ENCODE results near the gene RPH3AL. TPM values are rescaled to one million over a fixed set of nuclear protein-coding genes. Genes with fewer than 3 reads are reported as not detected.

RPH3AL gene
- 16.9 TPM for total RNA-seq

- peak; percentile 87 for DNase-seq
These were observed at the start of gene RPH3AL for GRCh38 chr17:352421-353212. Gene RPH3AL (minus strand): TSS chr17:352807. CDS start chr17:327543, 25,264 bp downstream.

GRCh38 chr17:400257-400656, 47.6 kb upstream of the RPH3AL start:
- no peak for DNase-seq

- DNase-seq: no peak
These were observed 44.2 kb upstream of the RPH3AL start for GRCh38 chr17:396788-397187.

- no peak for DNase-seq
These were observed 43.4 kb upstream of the RPH3AL start for GRCh38 chr17:395974-396373.

- DNase-seq: no peak
These were observed 42.6 kb upstream of the RPH3AL start for GRCh38 chr17:395179-395578.

GRCh38 chr17:394718-395095, 42.1 kb upstream of the RPH3AL start:
- DNase-seq: no peak

- no peak for DNase-seq
These were observed 41.5 kb upstream of the RPH3AL start for GRCh38 chr17:393806-394717.

GRCh38 chr17:391850-392249, 39.2 kb upstream of the RPH3AL start:
- DNase-seq: no peak

- DNase-seq: no peak
These were observed 37.4 kb upstream of the RPH3AL start for GRCh38 chr17:390025-390424.

- no peak for DNase-seq
These were observed 35.5 kb upstream of the RPH3AL start for GRCh38 chr17:388087-388486.

- DNase-seq: peak; percentile 78
These were observed 33.7 kb upstream of the RPH3AL start for GRCh38 chr17:386141-386876.

- no peak for DNase-seq
These were observed 33.2 kb upstream of the RPH3AL start for GRCh38 chr17:385836-386140.

GRCh38 chr17:385178-385835, 32.7 kb upstream of the RPH3AL start:
- DNase-seq: peak; percentile 71

- peak; percentile 24 for DNase-seq
These were observed 32.1 kb upstream of the RPH3AL start for GRCh38 chr17:384622-385177.

- DNase-seq: peak; percentile 31
These were observed 31.4 kb upstream of the RPH3AL start for GRCh38 chr17:383771-384621.

- peak; percentile 91 for DNase-seq
These were observed 30.3 kb upstream of the RPH3AL start for GRCh38 chr17:382644-383533.

- no peak for DNase-seq
These were observed 29.5 kb upstream of the RPH3AL start for GRCh38 chr17:381941-382643.

- no peak for DNase-seq
These were observed 28.9 kb upstream of the RPH3AL start for GRCh38 chr17:381516-381915.
